GM18526 (cell line): Measurements from ENCODE around the gene HDAC4.

Source experiments
- POLR2A ChIP-seq: IDR thresholded peaks from 3 replicates; pipeline ENCODE4 v1.6.1; 2011; ENCODE audit not compliant: insufficient read length; ENCODE audit errors: extremely low read depth

The HDAC4 gene

GRCh38 chr2:239004274-239005015, 396.4 kb downstream of the HDAC4 start:
- no peak for TF ChIP-seq POLR2A

GRCh38 chr2:239003624-239004273, 397.1 kb downstream of the HDAC4 start:
- no peak for TF ChIP-seq POLR2A

GRCh38 chr2:239002954-239003623, 397.7 kb downstream of the HDAC4 start:
- TF ChIP-seq POLR2A = no peak

- TF ChIP-seq POLR2A = no peak
Observed at GRCh38 chr2:239002591-239002953, 398.2 kb downstream of the HDAC4 start.

- TF ChIP-seq POLR2A = no peak
Observed at GRCh38 chr2:239001794-239002193, 399.0 kb downstream of the HDAC4 start.

- no peak for TF ChIP-seq POLR2A
Observed at GRCh38 chr2:239000500-239001073, 400.2 kb downstream of the HDAC4 start.

GRCh38 chr2:239000089-239000488, 400.7 kb downstream of the HDAC4 start:
- TF ChIP-seq POLR2A = no peak

GRCh38 chr2:238999291-238999741, 401.5 kb downstream of the HDAC4 start:
- no peak for TF ChIP-seq POLR2A

- TF ChIP-seq POLR2A = no peak
Observed at GRCh38 chr2:238998801-238999200, 402.0 kb downstream of the HDAC4 start.
